HG02943 (cell line): ENCODE data around the gene WFDC5.
"Not testable (repeated sequence)": the region's sequence is repeated elsewhere in the genome, so short reads cannot be mapped to it uniquely, and the experiment has no call there.

Source experiments
- ATAC-seq: cut with Tn5 transposase; IDR thresholded peaks from one replicate; pipeline ENCODE4 v1.9.1; 2021; ENCODE audit warnings: mild to moderate bottlenecking, low read depth, moderate library complexity; ENCODE audit not compliant: unreplicated experiment

Gene WFDC5

GRCh38 chr20:45091366-45091765 is 23.6 kb downstream of the WFDC5 start:
- no peak for ATAC-seq

GRCh38 chr20:45090481-45090880 is 24.5 kb downstream of the WFDC5 start:
- ATAC-seq: no peak

- no peak for ATAC-seq
Observed at GRCh38 chr20:45088247-45088646, 26.7 kb downstream of the WFDC5 start.

GRCh38 chr20:45087814-45088213 is 27.2 kb downstream of the WFDC5 start:
- ATAC-seq: no peak

- ATAC-seq: no peak
Observed at GRCh38 chr20:45087097-45087790, 27.7 kb downstream of the WFDC5 start.

GRCh38 chr20:45085867-45086266 is 29.1 kb downstream of the WFDC5 start:
- no peak for ATAC-seq

- ATAC-seq: no peak
Observed at GRCh38 chr20:45085289-45085688, 29.7 kb downstream of the WFDC5 start.

- no peak for ATAC-seq
Observed at GRCh38 chr20:45083127-45083526, 31.8 kb downstream of the WFDC5 start.

- no peak for ATAC-seq
Observed at GRCh38 chr20:45082468-45082867, 32.5 kb downstream of the WFDC5 start.

- no peak for ATAC-seq
Observed at GRCh38 chr20:45080867-45081624, 33.9 kb downstream of the WFDC5 start.

- ATAC-seq: no peak
Observed at GRCh38 chr20:45077559-45077958, 37.4 kb downstream of the WFDC5 start.

- no peak for ATAC-seq
Observed at GRCh38 chr20:45073221-45073620, 41.8 kb downstream of the WFDC5 start.

GRCh38 chr20:45072066-45072465 is 42.9 kb downstream of the WFDC5 start:
- no peak for ATAC-seq

- no peak for ATAC-seq
Observed at GRCh38 chr20:45070932-45071632, 43.9 kb downstream of the WFDC5 start.

GRCh38 chr20:45069261-45069660 is 45.7 kb downstream of the WFDC5 start:
- ATAC-seq: no peak

GRCh38 chr20:45067558-45067957 is 47.4 kb downstream of the WFDC5 start:
- no peak for ATAC-seq

- ATAC-seq: no peak
Observed at GRCh38 chr20:45067087-45067486, 47.9 kb downstream of the WFDC5 start.

GRCh38 chr20:45066372-45066771 is 48.6 kb downstream of the WFDC5 start:
- ATAC-seq: no peak

GRCh38 chr20:45064812-45065211 is 50.2 kb downstream of the WFDC5 start:
- no peak for ATAC-seq

- not testable (repeated sequence) for ATAC-seq
Observed at GRCh38 chr20:45063107-45063506, 51.9 kb downstream of the WFDC5 start.

- ATAC-seq: no peak
Observed at GRCh38 chr20:45061244-45061643, 53.7 kb downstream of the WFDC5 start.
